Measurements from ENCODE around the gene GID8.

GID8 gene

DNA sequence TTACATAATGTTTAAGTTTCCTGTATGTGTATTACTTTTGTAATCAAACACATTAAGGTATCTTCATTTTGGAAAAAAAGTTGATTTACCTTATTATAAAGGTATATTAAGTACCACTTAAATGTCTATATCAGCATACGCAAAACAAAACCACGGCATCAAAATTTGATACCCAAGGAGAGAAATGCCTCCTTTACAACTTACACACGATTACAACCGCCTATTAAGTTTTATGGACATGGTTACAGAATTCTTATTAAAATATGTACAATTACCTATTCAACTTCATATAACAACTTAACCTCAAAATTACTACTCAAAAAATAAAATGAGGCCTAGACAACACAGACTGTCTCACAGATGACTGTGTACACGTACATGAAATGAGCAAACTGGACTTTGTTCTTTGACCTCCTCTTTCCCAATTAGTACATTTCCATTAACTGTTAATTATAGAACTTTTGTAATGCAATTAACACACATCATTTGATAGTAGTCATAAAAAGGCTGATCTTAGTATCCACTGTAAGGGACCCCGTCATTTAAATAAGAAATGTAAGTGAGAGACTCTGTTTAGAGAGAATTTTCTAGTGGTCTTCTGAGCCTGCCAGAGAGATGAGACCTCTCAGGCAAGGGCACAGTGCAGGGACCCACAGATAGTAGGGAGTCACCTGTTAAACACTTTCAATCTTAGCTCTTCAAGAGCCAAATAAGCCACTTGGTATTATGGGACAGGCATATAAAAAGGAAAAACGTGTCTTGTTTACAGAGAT is 14.1 kb upstream of the GID8 start:
- no peak for FAIRE-seq

DNA sequence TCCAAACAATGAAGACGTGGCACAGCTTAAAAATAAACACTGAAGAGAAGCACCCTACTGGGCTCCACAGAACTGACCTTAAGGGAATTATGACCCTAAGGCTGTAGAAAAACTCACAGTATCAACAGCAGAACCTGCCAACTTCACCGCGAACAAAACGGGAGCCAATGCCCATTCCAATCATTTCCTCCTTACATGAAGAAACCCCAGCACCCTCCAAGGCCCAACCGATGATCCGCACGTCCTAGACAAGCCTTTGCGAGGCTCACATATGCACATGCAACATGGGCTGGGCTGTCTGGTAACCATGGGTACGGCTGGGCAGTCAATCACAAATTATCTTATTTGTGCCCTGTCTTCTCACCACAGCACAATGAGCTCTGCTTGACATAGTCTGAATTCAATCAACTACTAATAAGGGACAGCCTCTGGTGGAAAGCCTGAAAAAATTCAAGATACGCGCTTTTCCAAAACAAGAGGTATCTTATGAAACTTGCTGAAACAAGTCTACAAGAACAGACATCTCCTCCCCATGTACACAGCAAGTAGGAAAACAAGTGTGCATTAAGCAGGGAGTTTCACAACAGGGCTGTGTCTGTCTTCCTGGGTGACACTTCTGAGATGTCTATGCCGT is 13.4 kb upstream of the GID8 start:
- FAIRE-seq: no peak

DNA sequence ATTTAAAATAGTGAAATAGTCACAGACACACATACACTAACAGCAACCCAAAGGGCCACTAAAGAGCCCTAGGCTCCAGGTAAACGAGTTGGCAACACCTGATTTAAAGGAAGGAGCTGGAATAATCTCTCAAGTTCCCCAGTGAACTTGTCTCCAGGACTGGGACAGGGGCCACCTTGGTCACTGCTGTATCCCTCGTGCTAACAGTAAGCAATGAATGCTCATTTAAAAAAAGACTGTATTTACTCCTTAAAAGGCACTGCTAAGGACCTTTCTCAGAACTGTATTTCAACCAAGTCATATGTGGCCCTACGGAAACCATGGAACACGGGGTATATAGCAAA is 12.9 kb upstream of the GID8 start:
- FAIRE-seq: no peak

DNA sequence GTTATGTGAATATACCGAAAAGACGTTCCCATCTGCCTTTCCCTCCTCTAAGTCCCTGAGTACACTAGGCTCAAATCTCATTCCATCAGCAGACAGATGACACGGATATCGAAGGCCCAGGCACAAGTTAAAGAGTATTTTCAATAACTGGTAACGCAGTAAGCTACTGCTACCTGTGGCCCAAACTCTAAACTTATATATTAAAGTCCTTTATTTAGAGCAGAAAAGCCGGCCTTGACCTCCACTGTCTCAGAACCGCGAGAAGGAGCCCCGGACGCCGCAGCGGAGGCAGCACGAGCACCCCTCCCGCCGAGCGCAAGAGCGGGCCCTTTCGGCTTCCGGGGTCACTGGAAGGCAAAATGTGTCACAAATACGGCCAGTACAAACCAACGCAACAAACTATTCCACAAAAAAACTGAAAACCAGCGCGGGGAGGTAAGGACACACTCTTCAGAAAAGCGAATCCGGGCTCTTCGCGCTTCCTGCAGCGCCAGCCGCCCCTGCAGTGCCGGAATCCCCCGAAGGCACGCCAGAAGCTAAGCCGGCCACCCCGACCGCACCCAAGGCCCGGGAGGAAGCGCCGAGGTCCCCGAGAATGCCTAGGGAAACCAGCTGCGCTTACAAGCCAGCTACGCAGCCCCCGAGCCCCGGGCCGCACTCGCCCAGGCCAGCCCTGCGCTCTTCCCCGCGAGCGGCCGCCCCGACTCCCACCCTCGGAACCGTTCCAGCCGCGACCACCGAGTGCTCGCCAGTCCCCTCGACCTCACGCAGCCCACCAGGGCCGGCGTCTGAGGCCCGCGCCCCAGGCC is 12.3 kb upstream of the GID8 start:
- FAIRE-seq: no peak

DNA sequence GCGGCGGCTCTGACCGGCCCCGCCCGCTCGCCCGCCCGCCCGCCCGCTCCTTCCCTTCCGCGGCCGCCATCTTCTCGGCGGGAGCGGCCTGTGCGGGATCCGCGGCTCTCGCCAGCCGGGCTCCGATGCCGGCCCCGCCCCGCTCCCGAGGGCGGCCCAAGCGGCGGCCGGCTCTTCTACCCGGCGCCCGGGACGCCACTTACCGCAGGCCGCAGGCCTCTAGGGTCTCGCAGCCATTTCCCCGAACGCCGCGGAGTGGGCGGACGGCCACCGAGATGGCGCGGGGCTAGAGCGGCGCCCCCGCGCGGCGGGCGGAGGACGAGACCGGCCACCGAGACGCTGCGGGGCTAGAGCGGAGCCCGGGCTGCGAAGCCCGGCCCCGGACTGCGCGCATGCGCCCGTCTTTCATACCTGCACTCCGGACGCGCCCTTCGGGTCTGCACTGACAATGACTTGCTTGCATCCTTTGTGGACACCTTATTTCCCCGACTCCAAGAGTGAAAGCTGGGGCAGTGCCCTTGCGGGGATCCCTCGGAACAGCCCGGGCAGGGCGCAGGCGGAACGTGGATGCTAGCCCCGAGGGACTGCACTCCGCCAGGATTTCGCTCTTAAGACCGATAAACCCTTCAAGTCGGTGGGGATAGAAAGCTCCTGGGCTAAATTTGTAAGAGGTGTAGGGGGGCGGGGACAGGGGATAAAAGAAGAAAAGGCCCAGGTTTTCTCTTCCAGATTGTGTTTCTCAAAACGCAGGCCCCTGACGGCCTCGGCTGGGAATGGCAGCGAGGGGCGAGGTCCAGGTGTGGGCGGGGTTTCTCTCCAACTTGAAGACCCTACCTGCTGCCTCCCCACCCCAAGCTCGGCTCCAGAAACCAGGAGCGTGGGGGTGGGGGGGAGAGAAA is 11.5 kb upstream of the GID8 start, which contains the start of gene DIDO1:
DIDO1 (minus strand) TSS at position 277 of the 899 bp plus-strand sequence.
- FAIRE-seq: no peak

DNA sequence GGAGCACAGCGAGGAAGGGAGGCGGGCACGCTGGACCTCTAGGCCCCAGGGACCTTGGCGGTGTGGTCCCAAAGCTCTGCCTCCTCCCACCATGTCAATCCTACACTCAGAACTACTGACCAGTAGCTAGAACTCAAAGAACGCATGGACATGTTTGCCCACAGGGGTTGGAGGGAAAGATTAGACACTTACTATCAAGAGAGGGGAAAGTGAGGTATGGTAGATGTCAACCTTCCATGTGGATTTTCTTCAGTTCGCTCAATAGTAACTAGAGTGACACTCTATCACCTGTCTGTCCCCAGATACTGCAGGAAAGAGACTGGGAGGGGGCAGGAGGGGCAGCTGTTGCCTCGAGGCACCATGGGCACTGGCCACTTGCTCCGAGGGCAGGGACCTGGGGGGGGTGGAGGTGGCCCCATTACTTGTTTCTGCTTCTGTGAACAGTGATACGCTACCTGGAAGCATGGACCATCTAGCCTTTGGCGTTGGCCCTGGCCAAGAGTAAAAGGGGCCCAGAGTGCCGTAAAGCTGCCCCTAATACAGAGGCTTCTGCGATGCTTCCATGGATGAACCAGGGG is 10.7 kb upstream of the GID8 start:
- no peak for FAIRE-seq

DNA sequence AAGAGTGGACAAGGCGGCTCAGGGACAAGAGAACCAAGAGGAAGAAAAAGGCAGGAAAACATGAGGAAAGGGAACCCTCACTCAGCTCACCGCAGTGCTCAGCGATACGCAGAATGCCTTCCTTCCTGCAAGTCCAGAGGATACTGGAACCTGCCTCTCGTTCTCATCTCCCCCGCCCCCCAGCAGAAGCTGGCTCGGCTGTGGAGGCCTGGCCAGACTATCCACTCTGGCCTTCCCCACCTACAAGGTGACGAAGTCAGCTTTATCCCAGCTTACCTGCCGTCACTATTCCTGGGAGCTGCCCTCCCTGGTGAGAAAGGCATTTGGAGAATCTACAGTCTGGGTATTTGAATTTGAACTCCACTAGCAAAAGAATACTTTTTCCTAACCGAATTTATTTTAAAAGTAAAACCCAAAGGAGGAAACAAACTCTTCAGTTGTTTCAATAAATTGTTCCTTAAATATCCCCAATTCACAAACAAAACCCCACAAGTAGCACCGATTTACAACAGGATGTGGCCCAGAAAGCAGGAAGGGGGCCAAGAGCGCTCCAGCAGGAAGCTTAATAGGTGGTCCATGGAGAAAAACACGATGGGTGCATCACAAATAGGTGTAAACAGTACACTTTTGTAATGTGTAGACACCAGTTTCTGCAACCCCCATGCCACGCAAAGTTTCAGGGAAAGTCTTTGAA is 9.6 kb upstream of the GID8 start:
- FAIRE-seq: no peak

DNA sequence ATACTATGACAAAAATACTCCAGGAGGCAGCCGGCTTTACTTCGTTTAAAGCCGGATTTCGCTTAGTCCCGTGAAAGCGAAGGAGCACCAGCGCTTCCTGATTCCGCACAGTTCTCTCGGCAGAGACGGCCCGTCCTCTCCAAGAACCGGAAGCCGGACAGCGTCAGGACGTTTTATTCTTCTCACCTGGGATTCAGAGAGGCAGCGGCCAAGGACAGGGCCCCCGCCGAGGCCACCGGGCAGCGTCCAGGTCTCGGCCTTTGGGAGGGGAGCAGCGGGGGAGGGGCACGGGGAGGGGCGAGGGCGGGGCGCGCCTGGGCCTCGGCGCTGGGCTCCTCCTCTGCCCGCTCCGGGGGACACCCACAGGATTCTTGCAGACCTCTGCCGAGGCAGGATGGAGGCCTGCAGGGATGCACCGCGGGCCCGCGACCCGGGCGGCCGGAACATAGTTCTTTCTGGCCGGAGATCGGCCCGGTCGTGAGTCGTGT is 8.9 kb upstream of the GID8 start:
- no peak for FAIRE-seq

DNA sequence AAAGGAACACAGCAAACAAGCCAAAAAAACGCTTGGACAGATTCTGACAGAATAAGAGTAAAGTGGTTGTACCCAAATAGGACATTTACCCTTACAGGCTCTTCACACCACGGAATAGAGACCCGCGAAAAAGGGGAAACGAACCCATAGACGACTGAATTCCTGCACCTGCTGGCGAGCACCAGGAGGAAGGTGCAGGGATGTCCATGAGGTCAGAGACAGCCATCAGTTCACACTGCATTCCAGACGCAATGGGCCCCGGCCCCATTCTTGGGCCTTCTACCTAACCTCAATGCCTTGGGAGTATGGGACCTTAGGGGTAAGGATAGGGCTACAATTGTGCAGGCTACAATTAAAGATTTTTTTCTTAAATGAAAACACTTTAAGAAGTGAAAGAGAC is 6.5 kb upstream of the GID8 start:
- no peak for FAIRE-seq

DNA sequence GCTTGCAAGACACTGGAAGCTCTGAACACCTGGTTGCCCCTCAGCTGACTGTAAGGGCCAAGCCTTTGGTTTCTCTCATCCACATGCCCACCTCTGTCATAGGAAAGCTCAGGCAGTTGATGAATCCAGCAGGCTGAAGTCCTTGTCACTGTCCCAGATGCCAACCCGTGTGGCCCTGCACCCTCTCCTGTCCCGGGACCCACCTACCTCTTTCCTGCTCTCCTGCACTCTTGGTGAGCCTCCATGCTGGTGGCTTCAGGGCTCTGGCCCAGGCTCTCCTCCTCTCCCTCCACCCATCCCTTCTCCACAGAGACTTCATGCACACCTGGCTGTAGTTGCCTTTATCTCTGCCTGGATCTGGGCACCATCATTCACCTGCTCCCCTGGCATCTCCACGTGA is 4.0 kb upstream of the GID8 start:
- FAIRE-seq: no peak

DNA sequence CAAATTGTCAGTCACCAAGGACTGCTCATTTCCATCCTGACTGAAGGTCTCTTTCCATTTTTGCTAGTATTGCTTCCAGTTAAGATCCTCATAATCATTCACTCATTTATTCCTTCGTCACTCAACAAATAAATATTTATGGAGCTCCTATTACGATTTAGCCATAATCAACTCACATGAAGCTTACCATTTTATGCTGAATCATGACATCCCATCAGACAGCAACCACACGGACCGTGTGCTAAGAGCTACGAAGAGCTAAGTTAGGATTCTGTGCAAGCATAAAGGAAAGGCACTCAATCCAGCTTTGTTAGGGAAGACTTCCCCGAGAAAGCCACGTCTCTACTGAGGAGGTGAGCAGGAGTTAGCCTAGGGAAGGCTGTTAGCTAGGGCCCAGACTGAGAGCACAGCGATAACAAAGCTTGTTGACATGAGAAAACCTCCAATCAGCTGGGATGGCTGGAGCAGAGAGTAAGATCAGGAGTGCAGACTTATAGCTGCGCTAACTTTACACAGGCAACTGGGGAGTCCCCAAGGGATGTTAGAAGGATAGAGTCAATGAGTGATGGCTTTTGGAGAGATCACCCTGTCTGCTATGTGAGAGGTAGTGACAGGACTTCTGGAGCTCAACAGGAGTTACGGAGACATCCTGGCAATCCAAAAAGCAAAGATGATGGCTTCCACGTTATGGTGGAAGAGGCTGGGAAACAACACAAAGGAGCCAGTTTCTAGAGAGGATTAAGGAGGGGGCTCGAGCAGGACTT is 2.6 kb upstream of the GID8 start:
- FAIRE-seq: no peak

DNA sequence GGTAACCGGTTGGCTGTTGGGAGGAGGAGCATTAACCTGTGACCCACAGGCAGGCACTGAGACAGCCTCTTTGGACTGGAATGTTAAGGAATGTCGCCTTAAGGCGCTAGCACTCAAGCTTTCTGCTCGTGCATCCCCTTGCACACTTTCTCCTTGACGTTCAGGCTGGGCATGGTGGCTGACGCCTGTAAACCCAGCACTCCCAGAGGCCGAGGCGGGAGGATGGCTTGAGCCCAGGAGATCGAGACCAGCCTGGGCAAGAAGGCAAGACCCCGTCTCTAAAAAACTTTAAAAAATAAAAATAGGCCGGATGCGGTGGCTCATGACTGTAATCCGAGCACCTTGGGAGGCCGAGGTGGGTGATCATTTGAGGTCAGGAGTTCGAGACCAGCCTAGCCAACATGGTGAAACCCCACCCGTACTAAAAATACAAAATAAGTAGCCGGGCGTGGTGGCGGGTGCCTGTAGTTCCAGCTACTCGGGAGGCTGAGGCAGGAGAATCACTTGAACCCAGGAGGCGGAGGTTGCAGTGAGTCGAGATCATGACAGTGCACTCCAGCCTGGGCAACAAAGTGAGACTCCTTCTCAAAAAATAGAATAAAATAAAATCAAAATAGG is 1.9 kb upstream of the GID8 start:
- FAIRE-seq: no peak

DNA sequence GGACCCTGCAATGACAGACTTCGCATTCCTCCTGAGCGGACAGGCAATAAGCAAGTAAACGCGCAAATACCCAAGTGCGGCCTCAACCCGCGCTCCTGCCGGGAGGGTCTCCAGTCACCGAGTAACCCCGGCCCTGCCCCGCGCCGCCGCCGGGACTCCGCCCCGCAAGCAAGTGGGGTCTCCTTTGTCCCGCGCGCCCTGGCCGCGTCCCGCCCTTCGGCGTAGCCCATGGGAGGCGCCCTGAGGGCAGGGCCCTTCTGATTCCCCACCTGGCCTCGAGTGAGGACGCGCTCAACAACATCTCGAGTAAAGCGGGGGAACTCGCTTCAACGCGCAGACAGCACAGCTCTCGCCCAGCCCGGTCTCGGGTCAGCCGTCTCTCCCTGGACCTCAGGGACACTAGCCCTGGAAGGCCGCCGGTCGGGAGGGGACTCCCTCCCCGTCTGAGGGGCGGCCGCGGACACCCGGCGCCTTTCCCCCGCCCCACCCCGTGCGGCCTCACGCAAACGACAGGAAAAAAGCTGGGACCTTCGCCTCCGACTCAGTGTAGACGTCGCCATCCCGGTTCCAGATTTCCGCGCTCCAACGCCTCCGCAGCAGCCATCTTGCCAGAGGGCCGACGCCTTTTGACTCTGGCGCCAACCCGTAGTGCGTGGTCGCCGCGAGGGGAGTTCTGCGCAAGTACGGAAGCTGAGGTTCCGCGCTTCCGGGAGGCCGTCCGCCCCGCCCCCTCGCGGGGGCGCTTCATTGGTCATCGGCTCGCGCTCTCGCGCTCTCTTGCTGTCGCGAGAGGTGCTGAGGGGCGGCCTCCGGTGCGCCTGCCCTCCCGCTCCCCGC is 461 bp upstream of the GID8 start:
- no peak for FAIRE-seq

DNA sequence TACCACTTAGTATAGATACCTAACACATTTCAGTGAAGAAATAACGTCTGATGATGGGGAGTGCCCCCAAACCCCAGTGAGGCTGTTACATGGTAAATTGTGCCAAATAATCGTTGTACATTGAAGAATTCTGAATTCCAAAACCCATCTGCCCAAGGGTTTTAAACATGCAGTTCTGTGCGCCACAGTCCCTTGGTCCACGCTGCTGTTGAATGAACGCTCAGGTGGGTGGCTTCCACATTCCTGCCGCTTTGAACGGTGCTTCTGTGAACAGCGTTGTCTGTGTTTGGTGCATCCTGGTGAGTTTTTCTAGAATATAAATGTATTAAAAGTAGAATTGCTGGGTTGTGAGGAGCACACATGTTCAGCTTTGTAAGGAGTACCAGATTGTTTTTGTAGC is 2.9 kb downstream of the GID8 start:
- FAIRE-seq: no peak

DNA sequence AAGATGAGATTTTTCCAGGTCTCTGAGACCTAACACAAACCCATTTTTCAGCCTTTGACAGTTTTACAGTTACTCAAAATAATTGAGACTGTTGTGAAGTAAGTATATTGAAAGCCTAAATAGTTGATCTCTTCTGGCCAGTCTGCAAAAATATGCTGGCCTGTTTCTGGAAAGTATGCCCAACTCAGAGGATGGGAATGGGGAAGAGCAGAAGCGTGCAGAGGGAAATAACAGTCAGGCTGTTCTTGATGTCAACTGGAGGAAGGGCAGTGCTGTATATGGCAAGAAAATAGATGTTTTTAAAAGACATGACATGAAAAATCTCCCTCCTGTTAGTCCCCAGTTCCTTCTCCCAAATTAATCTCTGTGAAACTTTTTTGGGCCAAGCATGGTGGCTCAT is 3.8 kb downstream of the GID8 start:
- no peak for FAIRE-seq

DNA sequence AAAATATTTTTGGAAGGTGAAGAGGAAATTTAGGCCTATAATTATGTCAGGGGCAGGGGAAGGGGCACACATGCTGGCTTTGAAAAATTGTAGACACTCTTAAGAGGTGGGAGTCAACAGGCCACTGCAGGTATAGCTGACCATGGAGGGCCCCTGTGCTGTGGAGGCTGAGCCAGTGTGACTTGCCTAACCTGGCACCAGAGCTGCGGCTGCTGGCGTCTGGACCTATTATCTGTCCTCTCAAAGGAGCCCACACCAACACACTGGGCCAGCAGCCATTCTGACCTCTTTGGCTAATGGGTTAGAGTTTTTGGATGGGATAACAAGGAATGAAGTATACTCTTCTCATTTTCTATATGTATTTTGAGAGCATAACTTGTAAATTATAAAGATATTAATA is 4.5 kb downstream of the GID8 start:
- FAIRE-seq: no peak

DNA sequence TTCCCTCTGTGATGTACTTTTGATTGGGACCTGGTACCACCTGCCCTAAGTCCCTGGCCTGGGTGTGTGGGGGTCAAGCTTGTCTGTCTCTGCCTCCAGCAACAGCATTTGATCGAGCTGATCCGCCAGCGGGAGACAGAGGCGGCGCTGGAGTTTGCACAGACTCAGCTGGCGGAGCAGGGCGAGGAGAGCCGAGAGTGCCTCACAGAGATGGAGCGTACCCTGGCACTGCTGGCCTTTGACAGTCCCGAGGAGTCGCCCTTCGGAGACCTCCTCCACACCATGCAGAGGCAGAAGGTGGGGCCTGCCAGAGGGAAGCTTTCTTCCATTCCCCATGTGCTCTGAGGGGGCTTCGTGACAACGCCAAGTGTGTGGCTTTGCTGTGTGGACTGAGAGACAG is 5.4 kb downstream of the GID8 start:
- no peak for FAIRE-seq

DNA sequence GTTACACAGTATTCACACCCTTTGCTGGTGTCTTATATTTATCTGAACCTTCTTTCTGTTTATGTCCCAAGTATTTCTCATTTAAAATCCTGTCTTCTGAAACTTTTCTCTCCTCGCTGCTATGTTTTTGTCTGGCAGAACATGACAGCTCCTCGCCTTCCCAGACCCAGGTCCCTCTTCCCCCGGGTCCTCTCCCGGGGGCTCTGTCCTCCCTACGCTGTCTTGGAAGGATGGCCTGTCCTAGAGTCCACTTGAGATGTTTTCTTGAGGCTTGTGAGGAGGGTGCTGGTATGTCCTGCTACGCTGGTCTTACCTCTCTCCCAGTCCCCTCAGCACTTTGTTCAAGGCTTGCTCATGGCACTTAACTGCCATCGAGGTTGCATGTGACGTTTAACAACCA is 6.2 kb downstream of the GID8 start:
- no peak for FAIRE-seq

DNA sequence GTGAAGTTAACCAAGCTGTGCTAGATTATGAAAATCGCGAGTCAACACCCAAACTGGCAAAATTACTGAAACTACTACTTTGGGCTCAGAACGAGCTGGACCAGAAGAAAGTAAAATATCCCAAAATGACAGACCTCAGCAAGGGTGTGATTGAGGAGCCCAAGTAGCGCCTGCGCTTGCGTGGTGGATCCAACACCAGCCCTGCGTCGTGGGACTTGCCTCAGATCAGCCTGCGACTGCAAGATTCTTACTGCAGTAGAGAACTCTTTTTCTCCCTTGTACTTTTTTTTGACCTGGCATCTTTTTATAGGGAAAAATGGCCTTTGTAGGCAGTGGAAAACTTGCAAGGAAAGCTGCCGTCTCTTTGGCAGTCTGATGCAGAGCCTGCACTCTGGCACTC is 6.8 kb downstream of the GID8 start:
- no peak for FAIRE-seq

All from islet of Langerhans (tissue), 1 donor.